GM19238 (cell line): ENCODE data around the gene ITIH6.
"Not testable (repeated sequence)": the region's sequence is repeated elsewhere in the genome, so short reads cannot be mapped to it uniquely, and the experiment has no call there.

Source experiments
- DNase-seq: peaks from one replicate; pipeline ENCODE4 v3.0.0; 2011; ENCODE audit warnings: low spot score; ENCODE audit not compliant: insufficient read length

The ITIH6 gene

GRCh38 chrX:54808605-54809483, 10.8 kb upstream of the ITIH6 start:
- peak; percentile 82 for DNase-seq

GRCh38 chrX:54808109-54808604, 10.1 kb upstream of the ITIH6 start:
- DNase-seq = no peak

DNA sequence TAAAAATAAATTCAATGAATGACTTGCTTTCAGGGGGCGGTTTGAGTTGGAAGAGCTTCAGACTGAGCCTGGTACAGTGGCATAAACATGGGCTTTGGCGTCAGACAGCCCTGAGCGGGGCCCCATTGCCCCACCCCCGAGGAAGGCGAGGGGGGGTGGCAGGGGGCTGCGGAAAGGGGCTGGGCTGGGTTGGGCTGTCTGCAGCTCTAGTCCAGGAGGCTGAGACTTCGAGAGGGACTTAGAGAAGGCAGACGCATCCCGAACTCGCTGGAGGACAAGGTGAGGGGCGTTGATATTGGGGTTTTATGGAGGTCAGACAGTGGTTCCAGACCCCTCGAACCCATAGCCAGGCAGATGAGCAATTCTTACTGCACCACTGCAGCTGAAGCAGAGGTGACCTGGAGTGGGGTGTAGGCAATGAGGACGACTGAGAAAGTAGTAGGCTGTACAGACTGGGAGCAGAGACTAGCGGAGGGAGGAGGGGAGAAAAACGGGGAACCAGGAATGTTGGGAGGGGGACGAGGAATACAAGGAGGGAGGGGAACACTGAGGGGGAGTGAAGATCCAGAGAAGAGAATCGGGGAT, 9.6 kb upstream of the ITIH6 start, which contains the start of gene MAGED2:
TSS of gene MAGED2 (plus strand) at position 222 of the 585 bp plus-strand sequence. CDS start 1,587 bp downstream, outside the sequence.
- DNase-seq = no peak

GRCh38 chrX:54799046-54799445, 991 bp upstream of the ITIH6 start:
- no peak for DNase-seq

DNA sequence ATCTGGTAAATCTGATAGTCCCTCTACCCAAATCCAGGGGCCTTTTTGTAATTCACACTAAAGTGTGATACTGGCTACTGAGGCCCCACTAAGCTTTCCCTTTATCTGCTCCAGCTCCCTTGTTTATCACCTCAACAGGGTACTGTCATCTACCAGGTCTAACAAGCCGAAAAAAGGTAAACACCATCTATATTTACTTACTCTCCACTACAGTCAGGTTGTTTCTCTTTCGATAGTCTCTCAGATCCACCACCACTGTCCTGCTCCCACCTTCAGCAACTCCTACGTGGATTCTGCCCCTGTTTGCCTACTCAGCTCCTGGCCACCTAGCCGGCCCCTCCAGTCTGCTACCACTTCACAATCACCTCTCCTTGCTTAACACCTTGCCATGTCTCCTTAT, 3.3 kb downstream of the ITIH6 start:
- no peak for DNase-seq

GRCh38 chrX:54794028-54794427, 4.0 kb downstream of the ITIH6 start:
- no peak for DNase-seq

GRCh38 chrX:54789405-54789804, 8.7 kb downstream of the ITIH6 start:
- DNase-seq = not testable (repeated sequence)

DNA sequence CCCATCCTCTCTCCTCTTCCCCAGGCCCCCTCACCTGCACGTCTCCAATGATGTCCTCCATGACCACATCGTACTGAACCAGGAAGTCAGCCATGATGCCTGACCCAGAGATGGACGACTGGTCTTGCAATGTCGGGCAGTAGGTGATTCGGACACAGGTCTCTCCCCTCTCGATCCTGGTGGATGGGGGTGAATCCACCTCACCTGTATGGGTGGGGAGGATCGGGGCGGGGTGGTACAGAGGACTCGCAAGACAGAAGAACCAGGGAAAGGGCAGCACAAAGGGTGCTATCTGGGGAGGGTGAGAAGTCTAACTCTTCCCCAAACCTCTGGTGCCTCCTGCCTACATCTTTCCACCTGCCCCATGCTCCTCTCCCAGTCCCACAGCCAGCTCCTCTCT, 9.6 kb downstream of the ITIH6 start:
- no peak for DNase-seq

DNA sequence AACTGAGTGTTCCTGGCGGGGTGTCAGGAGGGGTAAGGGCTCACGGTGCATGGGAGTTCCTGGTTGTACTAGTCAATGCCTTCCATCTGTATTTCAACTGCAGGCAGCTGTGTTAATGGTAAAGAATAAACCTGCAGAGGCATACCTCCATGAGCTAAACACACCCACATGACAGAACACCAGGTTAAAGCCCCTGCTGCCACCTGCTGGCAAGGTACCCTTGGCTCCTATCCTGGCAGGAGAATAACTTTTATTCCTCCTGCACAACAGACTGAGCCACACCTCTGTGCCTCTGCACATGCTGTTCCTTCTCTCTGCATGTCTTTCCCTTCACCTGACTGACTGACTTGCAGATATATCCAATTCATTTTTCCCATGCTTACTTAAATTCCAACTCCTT, 11.1 kb downstream of the ITIH6 start:
- no peak for DNase-seq

- no peak for DNase-seq
Measured at GRCh38 chrX:54785901-54786300, 12.2 kb downstream of the ITIH6 start.

DNA sequence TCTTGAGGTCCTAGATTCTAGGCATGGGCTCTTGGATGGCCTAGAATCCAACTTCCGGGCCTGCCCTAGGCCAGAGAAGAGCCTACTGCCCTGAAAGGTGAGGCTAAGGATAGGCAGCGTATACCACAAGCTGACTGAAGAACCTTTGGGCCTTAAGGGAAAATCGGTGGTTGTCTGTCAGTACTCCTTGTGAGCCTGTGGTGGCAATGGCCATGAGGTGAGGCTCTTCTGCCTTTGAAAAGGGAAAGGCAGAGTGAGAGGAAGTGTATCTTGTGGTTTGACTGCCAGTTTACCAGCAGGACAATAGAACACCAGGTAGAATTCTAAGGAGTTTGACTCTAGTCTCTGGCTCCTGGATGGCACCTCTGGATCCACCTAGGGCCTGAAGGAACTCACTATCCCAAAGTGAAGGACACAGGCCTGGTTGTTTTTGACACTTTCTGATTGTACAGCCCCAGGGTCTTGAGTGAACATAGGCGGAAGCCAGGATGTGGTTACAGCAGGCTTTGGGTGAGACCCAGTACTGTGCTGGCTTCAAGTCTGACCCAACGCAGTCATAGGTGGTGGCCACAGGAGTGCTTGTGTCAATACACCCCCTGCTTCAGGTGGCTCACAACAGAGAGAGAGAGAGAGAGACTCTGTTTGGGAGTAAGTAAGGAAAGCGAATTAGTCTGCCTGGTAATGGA, 20.9 kb downstream of the ITIH6 start:
- DNase-seq = no peak

- no peak for DNase-seq
Measured at GRCh38 chrX:54776061-54776460, 22.0 kb downstream of the ITIH6 start.

DNA sequence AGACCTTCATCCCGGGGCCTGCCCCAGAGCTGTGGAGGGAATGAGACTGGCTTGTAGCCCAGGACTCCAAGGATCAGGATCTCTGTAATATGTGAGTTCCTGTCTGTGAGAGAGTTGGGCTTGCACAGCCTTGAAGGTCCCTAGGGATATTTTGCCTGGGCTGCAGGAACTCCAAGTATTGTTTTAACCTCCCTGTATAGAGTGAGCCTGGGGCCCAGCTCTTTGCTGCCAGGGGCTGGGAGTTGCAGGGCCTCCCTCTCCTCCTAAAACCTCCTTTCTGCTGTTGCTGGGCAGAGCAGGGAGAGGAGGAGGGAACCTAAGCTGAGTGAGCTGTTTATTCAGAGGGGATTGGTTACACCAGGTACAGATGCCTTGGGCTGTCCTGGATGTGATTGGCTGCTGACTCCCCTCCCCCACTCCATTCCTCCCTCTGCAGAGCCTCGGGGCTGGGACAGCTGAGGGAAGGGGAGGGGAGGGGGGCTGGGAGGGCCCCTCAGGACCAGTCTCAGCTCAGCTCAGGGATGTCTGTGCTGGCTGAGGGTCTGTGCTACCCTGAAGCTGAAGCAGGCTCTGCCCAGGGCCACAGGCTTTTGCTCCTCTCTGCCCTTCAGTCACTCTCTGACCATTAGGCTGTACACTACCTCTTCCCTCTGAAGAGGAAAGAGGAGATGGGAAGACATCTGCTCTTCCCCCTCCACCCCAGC, 23.5 kb downstream of the ITIH6 start:
- not testable (repeated sequence) for DNase-seq

- DNase-seq = no peak
Measured at GRCh38 chrX:54758114-54759055, 39.7 kb downstream of the ITIH6 start.

DNA sequence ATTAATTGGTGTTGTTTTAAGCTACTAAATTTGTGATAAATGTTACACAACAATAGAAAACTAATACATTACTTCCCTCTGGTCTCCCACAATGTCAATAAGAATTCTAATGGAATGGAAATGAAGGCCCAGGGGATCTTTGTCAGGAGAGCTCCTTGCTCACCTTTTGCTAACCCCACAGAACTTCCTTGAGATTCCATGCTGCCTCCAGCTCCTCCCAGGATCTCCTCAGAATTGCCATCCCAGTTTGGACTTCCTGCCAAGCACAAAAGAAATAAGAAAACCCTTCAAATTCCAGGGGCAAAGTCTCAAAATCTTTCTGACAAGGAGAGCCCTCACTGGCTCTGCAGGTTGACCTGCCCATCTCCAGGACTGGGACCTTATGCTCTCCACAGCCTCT, 43.2 kb downstream of the ITIH6 start:
- DNase-seq = no peak

DNA sequence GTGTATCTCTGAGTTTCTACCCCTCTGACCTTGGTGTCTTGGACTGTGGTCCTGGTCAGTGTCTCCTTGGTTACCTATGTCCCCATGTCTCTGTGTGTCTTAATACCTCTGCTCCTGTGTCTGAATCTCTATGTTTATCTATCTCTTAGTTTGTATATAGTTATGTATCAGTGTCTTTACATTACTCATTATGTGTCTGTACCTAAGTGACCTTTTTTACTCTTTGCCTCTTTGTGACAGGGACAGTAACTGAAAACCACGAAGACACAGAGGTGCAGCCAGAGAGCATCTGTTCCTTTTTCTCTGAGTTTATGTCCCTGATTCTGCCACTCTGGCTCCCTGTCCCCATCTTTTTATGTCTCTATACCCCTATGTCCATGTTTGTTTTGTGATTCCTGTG, 49.4 kb downstream of the ITIH6 start:
- DNase-seq = no peak

- no peak for DNase-seq
Measured at GRCh38 chrX:54747733-54748393, 50.2 kb downstream of the ITIH6 start.

- DNase-seq = no peak
Measured at GRCh38 chrX:54746928-54747327, 51.1 kb downstream of the ITIH6 start.

GRCh38 chrX:54745676-54746075, 52.4 kb downstream of the ITIH6 start:
- no peak for DNase-seq

- DNase-seq = not testable (repeated sequence)
Measured at GRCh38 chrX:54738567-54738966, 59.5 kb downstream of the ITIH6 start.
